Kidney epithelial cell (primary cell): Measurements from ENCODE around the gene NUDT17. TPM values are rescaled to one million over a fixed set of nuclear protein-coding genes. Genes with fewer than 3 reads are reported as not detected.
"Not testable (repeated sequence)": the region's sequence is repeated elsewhere in the genome, so short reads cannot be mapped to it uniquely, and the experiment has no call there.

Source experiments
- DNase-seq: peaks from one replicate; pipeline ENCODE4 v3.0.0-alpha.2; 2010; ENCODE audit warnings: low read depth
- H3K27me3 ChIP-seq: 2 replicates; pipeline ENCODE4 v1.6.0; 2011; ENCODE audit warnings: low read length; ENCODE audit not compliant: control insufficient read depth, insufficient read depth
- H3K36me3 ChIP-seq: 2 replicates; pipeline ENCODE4 v1.5.1; 2011; ENCODE audit warnings: low read length; ENCODE audit not compliant: control insufficient read depth, insufficient read depth
- H3K4me3 ChIP-seq: 2 replicates; pipeline ENCODE4 v1.5.1; 2011; ENCODE audit warnings: low read depth, mild to moderate bottlenecking, control low read depth, low read length
- total RNA-seq: library from RNA; depleted of rRNA; stranded (reverse); fragments of >200 nt; gene quantifications from 2 replicates; pipeline ENCODE4 v1.2.3, GENCODE V29; 2015
- TF ChIP-seq, protein P1 (sequence below): IDR thresholded peaks from 2 replicates; pipeline ENCODE4 v1.5.1; 2011; ENCODE audit warnings: mild to moderate bottlenecking, moderate library complexity, low read length, control low read depth, inconsistent platforms; ENCODE audit not compliant: insufficient read depth, poor library complexity, severe bottlenecking

Gene NUDT17
- total RNA-seq, 1 donor from 2014 or later: 2.5 TPM

DNA sequence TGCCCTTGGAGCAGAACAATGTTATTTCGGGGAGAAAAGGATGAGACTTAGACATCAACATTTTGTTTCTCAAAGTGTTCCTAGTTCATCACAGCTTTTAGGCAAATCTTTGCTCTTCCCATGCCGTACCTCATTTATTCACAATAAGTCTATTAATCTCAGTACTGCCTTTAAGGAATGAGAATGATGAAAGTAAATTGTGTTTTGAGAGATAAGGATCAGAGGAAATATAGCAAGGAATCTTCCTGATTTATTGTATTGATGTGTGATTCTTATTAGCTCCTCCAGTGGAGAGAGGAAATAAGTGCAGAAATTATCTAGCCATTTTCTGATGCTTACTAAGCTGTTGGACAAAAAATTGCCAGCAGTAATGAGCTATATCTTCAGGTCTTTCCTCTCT lies 19.4 kb upstream of the NUDT17 start:
- TF ChIP-seq, protein P1, sequence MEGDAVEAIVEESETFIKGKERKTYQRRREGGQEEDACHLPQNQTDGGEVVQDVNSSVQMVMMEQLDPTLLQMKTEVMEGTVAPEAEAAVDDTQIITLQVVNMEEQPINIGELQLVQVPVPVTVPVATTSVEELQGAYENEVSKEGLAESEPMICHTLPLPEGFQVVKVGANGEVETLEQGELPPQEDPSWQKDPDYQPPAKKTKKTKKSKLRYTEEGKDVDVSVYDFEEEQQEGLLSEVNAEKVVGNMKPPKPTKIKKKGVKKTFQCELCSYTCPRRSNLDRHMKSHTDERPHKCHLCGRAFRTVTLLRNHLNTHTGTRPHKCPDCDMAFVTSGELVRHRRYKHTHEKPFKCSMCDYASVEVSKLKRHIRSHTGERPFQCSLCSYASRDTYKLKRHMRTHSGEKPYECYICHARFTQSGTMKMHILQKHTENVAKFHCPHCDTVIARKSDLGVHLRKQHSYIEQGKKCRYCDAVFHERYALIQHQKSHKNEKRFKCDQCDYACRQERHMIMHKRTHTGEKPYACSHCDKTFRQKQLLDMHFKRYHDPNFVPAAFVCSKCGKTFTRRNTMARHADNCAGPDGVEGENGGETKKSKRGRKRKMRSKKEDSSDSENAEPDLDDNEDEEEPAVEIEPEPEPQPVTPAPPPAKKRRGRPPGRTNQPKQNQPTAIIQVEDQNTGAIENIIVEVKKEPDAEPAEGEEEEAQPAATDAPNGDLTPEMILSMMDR: no peak
- H3K4me3 ChIP-seq: no peak overlapping the region
- no peaks in the 10 kb centered on the region for H3K27me3 ChIP-seq
- H3K36me3 ChIP-seq: peaks cover 1% of the 10 kb centered on the region
- no peak for DNase-seq

DNA sequence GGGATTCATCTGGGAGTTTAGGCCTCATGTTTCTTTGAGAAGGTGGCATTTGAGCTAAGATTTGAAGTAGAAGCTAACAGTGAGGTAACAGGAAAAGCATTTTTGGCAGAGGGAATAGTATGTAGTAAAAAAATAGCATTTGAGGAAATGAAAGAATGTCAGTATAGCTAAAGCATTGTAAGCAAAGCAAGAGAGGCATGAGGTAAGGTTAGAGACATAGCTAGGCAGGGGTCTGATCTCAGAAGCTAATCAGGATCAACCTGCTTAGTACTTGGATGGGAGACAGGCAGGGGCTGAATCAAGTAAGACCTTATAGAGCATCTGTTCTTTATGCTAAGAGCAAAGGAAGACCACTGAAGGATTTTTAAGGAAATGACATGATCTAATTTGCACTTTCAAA lies 17.5 kb upstream of the NUDT17 start:
- Histone ChIP-seq H3K36me3 (peaks cover 1% of the 10 kb centered on the region), H3K4me3 (no peak overlapping the region), H3K27me3 (no peaks in the 10 kb centered on the region)
- DNase-seq: no peak
- TF ChIP-seq, protein P1: no peak

DNA sequence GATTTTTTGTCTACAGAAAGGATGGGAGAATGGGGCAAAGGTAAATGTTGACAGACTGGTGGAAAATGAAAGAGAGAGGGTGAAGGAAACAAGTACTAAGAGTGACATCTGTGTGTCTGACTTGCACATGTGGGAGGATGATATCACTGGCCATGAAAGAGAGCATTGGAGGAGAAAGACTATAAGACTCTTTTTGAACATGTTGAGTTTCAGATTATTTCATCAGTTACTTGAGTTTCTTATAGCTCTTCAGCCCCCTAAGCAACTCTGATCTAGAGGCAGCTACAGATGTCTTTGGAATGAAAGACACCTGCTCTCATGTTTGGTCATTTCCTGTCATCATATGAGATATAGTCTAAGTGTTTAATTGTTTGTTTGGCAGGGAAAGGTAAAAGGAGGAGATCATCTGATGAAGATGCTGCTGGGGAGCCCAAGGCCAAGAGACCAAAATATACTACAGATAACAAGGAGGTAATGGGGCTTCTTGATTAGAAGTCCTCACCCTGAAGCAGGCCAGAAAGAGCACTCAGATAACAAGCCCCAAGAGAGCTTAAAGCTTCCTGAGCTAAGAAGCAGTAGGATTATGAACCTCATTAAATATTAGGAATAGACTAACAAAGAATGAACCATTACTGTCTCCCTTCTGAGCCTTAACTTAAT lies 16.9 kb upstream of the NUDT17 start:
- Histone ChIP-seq H3K36me3 (peaks cover 1% of the 10 kb centered on the region), H3K27me3 (no peaks in the 10 kb centered on the region), H3K4me3 (no peak overlapping the region)
- TF ChIP-seq, protein P1: no peak
- no peak for DNase-seq

DNA sequence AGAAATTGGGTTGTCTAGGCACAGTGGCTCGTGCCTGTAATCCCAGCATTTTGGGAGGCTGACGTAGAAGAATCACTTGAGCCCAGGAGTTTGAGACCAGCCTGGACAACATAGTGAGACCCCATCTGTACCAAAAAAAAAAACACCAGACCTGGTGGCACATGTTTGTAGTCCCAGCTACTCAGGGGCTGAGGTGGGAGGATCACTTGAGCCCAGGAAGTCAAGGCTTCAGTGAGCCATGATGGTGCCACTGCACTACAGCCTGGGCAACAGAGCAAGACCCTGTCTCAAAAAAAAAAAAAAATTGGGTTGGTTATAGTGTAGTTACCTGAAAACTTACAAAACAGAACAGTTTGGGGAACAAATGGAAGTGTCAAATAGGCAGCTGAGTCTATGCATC lies 14.6 kb upstream of the NUDT17 start:
- not testable (repeated sequence) for H3K36me3 ChIP-seq, H3K4me3 ChIP-seq, H3K27me3 ChIP-seq, DNase-seq

DNA sequence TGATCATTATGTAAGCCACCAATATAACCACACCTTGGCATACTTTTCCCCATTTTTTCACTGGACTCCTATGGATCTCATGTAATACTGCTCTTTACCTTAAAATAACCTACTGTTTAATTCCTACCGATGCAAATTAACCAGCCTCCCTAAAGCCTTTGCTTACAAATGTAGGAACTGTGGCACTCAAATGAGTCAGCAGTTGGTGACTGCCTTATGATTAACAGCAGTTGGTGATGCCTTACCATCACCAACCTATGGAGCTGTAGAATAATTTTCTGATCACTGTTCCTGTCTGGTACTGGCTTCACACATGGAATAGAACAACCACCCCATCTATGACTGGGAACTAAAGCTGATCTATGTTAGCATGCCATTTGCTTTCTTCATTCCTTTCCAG lies 7.8 kb upstream of the NUDT17 start:
- H3K4me3 ChIP-seq: no peak overlapping the region
- no peak for DNase-seq
- TF ChIP-seq, protein P1: no peak
- peaks cover 3% of the 10 kb centered on the region for H3K36me3 ChIP-seq
- H3K27me3 ChIP-seq: no peaks in the 10 kb centered on the region

DNA sequence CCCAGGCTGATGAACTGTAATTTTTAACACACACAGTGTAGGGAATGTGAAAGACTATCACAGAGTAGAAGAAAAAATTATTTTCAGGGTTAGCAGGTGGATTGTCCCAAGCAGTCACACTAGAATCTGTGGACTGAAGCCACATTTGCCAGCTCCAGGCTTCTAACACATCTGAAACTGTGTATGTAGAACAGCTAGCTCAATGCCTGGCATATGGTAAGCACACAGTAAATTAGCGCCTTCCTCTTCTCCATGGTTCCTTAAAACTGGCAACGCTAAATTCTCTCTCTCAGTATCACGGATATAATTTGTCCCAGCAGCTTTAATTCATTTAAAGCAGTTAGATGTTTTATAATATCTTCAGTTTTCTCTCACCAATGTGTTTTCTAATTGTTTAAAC lies 2.4 kb upstream of the NUDT17 start:
- H3K36me3 ChIP-seq: peaks cover 2% of the 10 kb centered on the region

More for the DNA sequence above, 2.4 kb upstream of the NUDT17 start:
- TF ChIP-seq, protein P1: no peak
- Histone ChIP-seq H3K4me3 (no peak overlapping the region), H3K27me3 (no peaks in the 10 kb centered on the region)
- no peak for DNase-seq
